Measurements from ENCODE around the gene TUBA3E. TPM values are rescaled to one million over a fixed set of nuclear protein-coding genes. Genes with fewer than 3 reads are reported as not detected.
"Not testable (repeated sequence)": the region's sequence is repeated elsewhere in the genome, so short reads cannot be mapped to it uniquely, and the experiment has no call there.

TUBA3E gene
- total RNA-seq, 1 experiment from 2014 or later, result not detected

DNA sequence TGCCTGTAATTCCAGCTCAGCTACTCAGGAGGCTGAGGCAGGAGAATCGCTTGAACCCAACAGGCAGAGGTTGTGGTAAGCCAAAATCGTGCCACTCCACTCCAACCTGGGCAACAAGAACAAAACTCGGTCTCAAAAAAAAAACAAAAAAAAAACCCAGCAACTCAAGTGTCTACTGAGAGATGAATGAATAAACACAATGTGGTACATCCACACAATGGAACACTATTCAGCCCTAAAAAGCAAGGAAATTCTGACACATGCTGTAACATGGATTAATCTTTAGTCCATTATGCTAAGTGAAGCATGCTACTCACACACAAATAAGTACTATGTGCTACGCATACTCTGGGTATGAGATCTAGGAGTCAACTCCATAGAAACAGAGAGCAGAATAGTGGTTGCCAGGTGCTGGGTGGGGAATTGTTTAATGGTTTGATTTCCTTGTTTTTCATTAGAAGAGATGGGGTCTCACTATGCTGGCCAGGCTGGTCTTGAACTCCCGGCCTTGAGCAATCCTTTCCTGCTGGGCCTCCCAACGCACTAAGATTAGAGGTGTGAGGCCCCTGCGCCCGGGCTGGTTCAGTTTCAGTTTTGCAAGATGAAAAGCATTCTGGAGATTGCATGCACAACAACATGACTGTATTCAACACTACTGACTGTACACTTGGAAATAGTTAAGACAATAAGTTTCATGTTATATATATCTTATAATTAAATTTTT, 32.8 kb downstream of the TUBA3E start:
- DNase-seq (ENCODE audit: extremely low read depth, low read depth), result no peak

DNA sequence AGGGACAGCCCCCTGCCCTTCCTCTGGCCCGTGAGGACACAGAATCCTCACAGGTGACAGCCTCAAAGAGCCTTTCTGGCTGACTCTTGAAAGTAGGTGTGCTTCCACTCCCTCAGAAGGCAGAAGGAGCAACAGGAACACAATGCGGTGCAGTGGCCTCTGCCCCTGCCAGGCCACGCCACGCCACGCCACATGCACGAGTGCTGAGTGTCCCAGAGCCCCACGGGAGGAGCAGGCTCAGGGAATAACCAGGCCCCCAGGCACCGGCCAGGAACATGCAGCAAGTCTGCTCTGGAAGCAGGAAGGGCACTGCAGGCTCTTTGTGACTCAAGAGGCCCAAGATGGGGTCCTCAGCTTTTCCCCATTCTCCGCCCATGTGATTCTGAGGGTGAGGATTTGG, 35.3 kb downstream of the TUBA3E start:
- DNase-seq (ENCODE audit: extremely low read depth, low read depth), result no peak

DNA sequence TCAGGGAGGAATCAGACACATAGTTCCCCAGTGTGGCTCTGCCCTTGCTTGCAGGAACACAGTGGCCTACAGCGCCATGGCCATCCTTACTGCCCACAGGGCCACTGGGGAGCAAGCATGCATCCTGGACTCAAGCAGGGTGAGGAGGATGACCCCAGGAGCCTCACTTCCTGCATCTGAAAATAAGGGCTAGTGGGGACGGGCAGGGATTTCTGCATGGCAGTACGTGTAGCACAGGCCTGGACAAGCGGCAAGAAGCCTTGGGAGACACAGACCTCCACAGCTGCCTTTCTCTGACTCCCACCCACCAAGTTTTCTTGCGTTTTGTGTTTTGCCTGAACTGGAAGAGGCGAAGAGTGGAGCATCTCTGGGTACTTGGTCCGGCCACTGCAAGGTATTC, 35.8 kb downstream of the TUBA3E start:
- not testable (repeated sequence) for DNase-seq (ENCODE audit: extremely low read depth, low read depth)

DNA sequence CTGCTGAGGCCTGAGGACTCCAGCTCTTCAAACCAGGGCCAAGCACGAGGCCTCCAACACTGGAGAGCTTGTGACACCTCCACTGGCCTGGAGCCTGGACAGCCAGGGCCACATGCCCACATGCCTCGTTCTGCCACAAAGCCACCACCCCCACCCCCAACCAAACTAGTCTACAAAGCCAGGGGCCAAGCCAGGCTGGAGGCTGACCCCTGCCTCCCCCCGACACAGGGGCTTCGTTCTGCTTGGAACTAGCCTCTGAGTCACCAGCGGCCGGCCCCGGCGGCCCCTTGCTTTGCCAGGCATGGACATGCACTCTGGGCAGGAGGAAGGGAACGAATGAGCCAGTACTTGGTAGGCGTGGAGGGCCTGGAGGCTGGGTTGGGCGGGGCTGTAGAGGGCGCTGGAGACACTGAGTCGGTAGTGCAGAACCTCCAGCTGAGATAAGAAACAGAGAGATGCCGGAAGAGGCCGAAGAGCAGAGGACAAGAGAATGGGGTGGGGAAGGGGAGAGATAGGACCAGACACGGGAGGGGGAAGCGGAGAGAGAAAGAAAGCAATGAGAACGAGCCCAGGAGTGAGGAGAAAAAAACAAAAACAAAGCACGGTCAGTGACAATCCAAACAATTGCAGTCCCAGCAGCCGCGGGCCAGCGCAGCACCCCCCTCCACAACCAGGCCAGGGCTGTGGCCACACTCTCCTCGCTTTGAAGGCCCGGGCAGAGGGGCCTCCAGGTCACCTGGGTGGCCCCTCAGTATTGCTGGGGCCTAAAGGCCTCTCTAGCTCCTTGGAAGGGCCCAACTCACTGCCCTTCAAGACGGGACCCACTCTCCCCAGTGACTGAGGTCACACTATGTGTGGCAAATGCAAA, 37.2 kb downstream of the TUBA3E start:
- not testable (repeated sequence) for DNase-seq (ENCODE audit: extremely low read depth, low read depth)

DNA sequence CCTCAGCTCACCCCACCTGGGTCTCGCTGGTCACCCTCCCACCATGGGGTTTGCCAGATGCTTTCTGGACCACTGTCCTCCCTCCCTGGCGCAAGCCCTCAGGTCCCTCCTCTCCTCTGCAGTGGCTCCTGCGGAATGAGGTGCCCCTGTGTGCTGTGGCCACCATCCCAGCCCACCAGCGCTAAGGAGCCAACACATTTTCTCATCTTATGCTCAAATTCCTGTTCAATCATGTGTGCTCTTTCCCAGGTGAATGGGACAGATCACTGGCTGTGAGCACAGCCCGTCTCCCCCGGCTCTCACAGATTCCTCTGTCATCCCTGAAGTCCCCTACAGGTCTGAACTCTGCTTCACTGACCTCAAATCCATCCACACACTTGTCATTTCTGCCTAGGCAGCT, 38.1 kb downstream of the TUBA3E start:
- no peak for DNase-seq (ENCODE audit: extremely low read depth, low read depth)

DNA sequence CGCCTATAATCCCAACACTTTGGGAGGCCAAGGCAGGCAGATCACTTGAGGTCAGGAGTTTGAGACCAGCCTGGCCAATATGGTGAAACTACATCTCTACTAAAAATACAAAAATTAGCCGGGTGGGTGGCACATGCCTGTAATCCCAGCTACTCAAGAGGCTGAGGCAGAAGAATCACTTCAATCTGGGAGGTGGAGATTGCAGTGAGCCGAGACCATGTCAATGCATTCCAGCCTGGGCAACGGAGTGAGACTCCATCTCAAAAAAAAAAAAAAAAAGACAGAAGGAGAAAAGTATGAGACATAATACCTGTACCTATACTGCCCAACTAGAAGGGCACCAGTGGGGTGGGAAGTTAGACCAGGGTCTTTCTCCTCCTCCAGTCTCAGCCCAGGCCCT, 38.9 kb downstream of the TUBA3E start:
- not testable (repeated sequence) for DNase-seq (ENCODE audit: extremely low read depth, low read depth)

DNA sequence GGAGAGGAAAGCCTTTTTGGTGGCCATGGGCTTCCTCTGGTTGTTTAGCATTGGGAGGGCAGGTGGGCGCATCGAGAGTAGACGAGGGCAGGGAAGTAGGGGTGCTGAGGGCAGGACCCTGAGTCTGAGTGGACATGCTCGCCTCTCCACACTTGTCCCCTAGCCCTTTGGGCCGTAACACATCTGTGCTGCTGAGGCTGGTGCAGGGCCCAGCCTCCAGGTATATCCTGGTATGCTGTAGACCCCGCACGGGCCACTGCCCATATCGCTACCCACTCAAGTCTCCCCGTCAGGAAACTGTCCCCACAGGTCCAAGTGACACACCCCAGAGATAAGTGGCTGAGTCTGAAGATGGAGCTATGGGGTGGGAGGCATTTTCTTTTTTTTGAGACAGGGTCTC, 39.6 kb downstream of the TUBA3E start:
- DNase-seq (ENCODE audit: extremely low read depth, low read depth), result no peak

DNA sequence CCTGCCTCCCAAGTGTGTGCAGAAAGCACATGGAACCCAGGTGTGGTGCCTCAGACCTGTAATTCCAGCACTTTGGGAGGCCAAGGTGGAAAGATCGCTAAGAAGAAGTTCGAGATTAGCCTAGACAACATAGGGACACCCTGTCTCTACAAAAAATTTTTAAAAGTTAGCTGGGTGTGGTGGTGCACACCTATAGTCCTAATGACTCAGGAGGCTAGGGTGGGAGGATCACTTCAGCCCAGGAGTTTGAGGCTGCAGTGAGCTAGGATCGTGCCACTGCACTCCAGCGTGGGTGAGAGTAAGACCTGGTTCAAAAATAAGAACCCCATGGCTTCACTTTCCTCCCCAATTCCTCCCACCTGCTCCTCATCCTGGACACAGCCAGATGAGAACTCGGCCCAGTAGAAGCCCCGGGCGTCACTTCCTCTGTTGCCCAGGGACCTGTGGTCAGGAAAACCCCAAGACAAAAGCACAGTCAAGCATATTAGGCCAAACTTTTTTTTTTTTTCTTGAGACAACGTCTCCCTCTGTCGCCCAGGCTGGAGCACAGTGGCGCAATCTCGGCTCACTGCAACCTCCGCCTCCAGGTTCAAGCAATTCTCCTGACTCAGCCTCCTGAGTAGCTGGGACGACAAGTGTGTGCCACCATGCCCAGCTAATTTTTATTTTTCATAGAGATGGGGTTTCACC, 40.3 kb downstream of the TUBA3E start:
- not testable (repeated sequence) for DNase-seq (ENCODE audit: extremely low read depth, low read depth)

DNA sequence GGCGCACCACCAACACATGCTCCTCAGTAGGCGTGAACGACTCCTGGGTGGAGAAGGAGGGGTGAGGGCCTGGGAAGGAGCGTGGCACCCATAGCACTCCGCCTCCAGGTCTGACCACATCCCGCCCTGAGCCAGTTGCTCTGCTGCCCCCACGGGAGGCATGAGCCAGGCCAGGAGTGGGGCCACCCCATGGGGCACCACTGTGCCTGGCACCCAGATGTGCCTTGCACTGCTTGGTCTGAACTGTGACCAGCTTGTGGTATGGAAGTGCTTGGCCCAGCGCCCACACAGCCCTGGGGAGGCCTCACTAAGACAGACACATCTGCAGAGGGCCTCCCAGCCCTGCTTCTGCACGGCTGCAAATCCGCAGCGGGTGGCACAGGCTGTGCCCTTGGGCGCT, 40.9 kb downstream of the TUBA3E start:
- not testable (repeated sequence) for DNase-seq (ENCODE audit: extremely low read depth, low read depth)

DNA sequence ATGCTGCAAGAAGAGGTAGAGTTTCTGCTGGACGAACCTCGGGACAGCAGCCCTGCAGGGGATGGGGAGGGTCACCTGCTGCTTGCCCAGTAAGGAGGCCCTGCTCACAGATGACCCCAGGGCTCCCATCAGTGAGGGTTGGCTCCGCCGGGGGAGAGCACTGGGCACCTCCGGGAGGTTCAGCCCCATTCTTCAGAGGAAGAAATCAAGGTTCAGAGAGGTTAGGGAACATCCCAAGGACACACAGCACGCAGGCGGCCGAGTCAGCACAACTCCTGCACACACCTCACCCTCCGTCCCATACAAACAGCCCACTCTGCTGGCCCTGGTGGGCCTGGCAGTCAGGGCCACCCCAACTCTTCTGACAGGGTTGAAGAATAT, 41.6 kb downstream of the TUBA3E start:
- no peak for DNase-seq (ENCODE audit: extremely low read depth, low read depth)

DNA sequence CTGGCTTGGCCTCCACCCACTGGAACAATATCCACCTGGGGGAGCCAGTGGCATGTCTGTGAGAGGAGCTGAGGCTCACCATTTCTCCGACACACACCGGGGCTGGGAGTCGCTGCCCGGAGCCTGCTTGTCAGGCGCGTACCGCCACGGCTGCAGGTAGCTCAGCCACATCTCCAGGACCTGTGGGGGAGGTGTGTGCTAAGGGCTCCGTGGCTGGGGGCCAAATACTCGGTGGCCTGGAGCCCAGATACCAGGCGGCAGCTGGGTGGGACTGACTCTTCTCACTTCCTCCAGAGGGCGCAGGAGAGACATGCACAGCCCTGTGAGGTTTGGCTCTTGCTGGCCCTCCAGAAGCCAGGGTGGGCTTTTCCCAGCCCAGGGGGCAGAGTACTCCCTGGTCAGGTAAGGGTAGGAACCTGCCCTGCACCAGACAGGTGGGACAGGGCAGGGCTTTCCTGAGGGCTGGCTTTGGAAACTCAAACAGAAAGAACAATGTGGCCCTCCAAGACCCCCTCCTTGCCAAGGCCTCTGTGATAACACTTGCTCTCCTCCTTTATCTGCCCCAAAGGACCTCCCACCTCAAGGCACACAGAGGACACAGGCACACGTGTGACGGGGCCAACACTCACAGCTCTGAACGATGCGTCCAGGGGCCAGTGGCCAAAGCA, 42.1 kb downstream of the TUBA3E start:
- peak; percentile 48 for DNase-seq (ENCODE audit: extremely low read depth, low read depth)

DNA sequence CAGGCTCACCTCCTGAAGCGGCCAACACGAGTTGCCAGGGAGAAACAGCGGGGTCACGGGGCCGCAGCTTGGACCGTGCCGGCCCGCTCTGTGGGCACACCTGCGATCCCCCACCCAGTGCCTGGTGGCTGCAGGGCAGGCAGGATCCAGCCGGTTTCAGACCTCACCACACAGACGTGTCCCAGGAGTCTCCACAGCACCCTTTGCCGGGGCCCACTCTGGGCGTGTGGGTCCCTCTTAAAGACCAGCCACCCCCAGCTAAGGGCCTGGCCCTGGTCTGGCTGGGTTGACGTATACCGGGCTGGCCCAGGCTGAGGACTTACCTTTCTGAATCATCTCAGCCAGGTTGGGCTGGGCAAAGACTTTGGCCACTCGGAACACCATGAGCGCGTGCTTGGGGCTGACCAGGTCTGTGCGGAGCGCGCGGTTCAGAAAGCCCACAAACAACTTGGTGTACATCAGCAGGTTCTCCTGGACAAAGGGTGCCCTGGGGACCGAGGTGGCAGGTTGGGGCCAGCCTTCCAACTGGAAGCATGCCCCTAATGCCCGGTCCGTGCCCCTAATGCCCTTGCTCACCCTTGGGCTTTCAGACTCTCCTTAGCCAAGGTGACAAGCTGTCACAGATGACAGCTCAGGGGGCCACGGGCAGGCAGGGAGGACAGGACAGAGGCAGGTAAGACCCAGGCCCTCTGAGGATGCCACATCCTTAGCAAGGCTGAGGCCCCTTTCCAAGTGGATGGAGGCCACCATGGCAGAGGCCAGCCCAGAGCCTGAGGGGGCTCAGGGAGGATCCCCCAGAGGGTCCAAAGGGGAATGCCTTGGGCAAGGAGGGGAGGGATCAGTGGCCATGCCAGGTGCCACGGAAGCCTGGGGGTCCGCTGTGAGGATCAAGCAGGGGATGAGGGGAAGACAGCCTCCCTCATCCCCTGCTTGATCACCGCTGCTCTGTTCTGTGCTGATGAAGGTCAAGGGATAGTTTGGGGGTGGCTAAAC, 43.2 kb downstream of the TUBA3E start:
- DNase-seq (ENCODE audit: extremely low read depth, low read depth), result no peak

DNA sequence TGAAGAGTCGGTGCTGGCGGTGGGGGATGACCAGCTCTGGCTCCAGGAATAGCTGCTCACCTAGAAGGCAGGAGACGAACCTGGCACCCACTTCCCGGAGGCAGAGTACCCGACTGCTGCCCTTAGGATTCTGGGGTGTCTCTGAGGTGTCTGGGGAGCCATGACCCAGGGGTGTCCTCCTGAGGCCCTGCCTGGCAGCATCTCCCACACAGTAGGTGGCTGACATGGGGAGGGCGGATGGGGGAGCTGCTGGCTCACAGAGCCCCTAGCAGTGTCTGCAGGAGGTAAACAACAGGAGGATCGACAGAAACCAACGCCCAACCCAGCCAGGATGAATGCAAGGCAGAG, 43.8 kb downstream of the TUBA3E start:
- DNase-seq (ENCODE audit: extremely low read depth, low read depth), result not testable (repeated sequence)

DNA sequence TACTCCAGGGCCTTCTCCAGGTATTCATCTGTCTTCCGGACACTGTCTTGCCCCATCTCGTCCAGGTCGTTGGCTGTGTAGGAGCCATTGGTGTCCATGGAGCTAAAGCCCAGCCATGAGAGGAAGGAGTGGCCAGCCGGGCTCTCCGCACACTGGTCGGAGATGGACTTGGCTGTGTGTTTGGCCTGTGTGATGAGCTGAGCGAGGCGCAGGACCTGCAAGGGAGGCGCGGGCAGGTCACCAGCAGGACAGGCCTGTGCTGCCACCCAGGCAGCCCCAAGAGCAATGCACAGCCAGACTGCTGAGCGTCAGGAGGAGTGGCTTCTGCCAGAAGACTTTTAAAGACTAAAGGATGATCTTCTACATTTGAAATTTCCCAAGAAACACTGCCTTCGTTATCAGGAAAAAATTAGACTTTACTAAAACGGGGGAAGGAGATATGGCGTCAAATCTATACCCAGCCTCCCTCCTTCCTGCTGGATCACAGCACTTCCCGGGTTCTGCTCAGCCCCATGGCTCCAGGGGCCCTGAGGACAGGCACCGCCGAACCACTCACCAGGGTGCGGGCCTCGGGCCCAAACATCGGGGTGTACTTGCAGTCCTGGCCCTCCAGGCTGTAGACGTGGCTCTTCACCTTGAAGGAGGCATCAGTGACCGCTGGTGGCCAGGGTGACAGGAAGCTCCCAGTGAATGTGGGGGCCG, 44.4 kb downstream of the TUBA3E start:
- DNase-seq (ENCODE audit: extremely low read depth, low read depth), result not testable (repeated sequence)

DNA sequence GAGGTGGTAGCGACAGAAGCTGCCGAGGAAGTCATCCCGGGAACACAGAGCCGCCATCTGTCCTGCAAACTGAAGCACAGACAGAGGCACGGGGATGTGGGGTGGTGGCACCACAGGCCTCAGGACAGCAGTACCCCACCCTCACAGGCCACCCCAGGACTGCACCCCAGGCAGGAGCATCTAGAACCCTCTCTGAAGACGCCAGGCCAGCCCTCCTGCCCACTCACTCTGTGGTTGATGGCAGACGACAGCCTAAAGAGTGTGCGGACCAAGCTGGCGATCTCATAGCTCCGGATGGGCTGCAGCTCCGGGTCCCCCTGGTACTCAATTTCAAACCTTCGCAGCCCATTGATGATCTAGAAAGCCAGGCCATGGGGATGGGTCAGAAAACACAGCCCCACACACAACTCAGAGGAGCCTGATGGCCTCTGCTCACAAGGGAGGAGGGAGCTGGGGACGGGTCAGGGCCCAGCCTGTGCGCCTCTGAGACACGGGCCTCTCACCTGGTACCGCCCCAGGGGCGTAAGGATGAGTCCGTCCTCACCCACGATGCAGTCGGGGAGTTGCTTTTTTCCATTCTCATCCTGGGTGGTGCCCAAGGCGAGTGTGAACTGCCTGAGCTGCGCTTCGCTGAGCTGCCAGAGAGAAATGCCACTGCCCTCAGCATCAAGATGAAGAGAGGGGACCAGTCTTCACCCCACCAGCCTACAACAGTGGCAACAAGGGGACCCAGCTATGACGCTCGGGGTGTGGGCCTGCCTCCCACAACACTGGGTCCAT, 45.2 kb downstream of the TUBA3E start:
- DNase-seq (ENCODE audit: extremely low read depth, low read depth), result no peak

DNA sequence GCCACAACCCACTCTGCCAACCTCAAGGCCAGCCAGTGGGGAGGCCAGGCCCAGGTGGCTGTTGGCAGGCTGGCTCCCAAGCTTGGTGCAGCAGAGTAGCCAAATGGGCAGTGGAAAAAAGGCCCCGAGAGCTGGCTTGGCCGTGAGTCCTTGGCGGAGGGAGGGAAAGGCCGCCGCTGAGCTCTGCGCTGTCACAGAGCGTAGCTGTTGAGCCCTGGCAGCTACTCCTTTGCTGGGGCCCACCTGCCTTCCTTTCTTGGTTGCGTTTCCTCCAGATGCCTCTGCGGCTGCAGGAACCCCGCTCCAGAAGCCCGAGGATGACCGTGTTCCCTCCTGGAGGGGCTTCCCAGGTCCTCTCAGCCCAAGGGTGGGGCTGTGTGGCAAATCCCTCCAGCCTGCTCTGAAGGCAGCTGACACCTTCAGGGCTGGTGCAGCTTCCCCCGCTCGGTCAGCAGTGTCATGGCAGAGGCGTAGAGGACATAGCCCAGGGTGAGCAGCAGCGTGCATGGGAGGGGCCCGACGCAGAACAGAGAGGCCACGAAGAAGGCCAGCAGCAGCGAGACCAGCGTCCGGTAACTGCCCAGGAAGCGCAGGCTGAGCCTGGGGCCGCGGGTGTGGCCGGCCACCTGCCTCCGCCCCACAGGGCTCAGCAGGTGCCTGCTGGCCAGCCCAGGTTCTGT, 46.0 kb downstream of the TUBA3E start:
- not testable (repeated sequence) for DNase-seq (ENCODE audit: extremely low read depth, low read depth)

DNA sequence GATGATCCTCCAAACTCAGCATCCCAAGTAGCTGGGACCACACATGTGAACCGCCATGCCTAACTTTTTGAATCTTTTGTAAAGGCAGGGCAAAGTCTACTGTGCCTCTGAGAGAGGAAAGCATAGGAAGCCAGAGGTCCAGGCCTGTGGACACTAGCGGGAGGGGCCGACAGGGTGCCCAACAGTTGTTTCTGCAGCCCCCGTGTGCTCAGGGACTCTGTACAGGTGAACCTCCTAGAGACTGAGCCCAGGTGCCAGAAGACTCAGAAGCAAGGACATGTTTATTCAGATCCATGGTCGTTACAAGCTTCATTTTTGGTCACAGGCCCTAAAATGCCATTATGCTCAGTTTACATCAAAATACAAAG, 47.1 kb downstream of the TUBA3E start:
- DNase-seq (ENCODE audit: extremely low read depth, low read depth), result not testable (repeated sequence)
